Mammary epithelial cell (primary cell): ENCODE results near the gene CMTM4.

Experiments used
- EZH2 ChIP-seq: IDR thresholded peaks from 2 replicates; pipeline ENCODE4 v1.6.1; 2012; ENCODE audit warnings: low read length, inconsistent platforms, borderline replicate concordance
- TF ChIP-seq, protein P1 (sequence below), 2 donors: IDR thresholded peaks in 1 of 2; conservative IDR thresholded peaks in 1 of 2; 2 replicates each; pipeline ENCODE4 v1.5.1; 2011 to 2012; ENCODE audit warnings: inconsistent platforms in 2 of 2, low read length in 2 of 2, mild to moderate bottlenecking in 2 of 2, control low read depth in 1 of 2, low read depth in 1 of 2; ENCODE audit not compliant: insufficient read depth in 1 of 2; ENCODE audit errors: extremely low read depth in 1 of 2

DNA sequence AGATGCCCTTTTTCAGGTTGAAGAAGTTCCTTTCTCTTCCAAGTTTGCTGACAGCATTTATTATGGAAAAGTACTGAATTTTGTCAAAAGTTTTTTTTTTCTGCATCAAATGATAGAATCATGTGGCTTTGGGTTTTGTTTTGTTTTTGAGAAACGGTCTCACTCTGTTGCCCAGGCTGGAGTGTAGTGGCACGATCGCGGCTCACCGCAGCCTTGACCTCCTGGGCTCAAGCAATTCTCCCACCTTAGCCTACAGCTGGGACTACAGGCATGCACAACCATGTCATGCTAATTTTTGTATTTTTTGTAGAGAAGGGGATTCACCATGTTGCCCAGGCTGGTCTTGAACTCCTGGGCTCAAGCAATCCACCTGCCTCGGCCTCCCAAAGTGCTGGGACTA, 7.3 kb downstream of the CMTM4 start:
- TF ChIP-seq, protein P1, sequence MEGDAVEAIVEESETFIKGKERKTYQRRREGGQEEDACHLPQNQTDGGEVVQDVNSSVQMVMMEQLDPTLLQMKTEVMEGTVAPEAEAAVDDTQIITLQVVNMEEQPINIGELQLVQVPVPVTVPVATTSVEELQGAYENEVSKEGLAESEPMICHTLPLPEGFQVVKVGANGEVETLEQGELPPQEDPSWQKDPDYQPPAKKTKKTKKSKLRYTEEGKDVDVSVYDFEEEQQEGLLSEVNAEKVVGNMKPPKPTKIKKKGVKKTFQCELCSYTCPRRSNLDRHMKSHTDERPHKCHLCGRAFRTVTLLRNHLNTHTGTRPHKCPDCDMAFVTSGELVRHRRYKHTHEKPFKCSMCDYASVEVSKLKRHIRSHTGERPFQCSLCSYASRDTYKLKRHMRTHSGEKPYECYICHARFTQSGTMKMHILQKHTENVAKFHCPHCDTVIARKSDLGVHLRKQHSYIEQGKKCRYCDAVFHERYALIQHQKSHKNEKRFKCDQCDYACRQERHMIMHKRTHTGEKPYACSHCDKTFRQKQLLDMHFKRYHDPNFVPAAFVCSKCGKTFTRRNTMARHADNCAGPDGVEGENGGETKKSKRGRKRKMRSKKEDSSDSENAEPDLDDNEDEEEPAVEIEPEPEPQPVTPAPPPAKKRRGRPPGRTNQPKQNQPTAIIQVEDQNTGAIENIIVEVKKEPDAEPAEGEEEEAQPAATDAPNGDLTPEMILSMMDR (conservative IDR thresholded peaks at IDR 0.05 in 1 of 2, IDR thresholded peaks at IDR 0.05 in 1 of 2; ENCODE audit: extremely low read depth in 1 of 2, insufficient read depth in 1 of 2, low read depth in 1 of 2, low read length in 2 of 2), result no peak
- no peak for TF ChIP-seq EZH2
